OCI-LY1 (cell line): ENCODE measurements around the gene SCRN1.

Source experiments
- H2AFZ ChIP-seq: fragments of 200-600 bp; sonication (generic), shearing (Covaris generic); 2 replicates; pipeline ENCODE4 v1.6.0; 2014; ENCODE audit warnings: antibody characterized with exemption, mild to moderate bottlenecking, low read length
- H3F3A ChIP-seq: fragments of 200-600 bp; sonication (generic), shearing (Covaris generic); 2 replicates; pipeline ENCODE4 v1.6.0; 2014; ENCODE audit warnings: mild to moderate bottlenecking, antibody characterized with exemption, low read length, moderate library complexity; ENCODE audit not compliant: insufficient read depth
- H3K27ac ChIP-seq: fragments of 200-600 bp; sonication (generic); 2 replicates; pipeline ENCODE4 v1.5.1; 2014; ENCODE audit warnings: low read length, mixed run types, mild to moderate bottlenecking, low read depth; ENCODE audit not compliant: poor library complexity, severe bottlenecking
- H3K27me3 ChIP-seq: fragments of 200-600 bp; sonication (generic); 2 replicates; pipeline ENCODE4 v1.6.0; 2014; ENCODE audit warnings: antibody characterized with exemption, mild to moderate bottlenecking, low read length, moderate library complexity; ENCODE audit not compliant: insufficient read depth
- H3K36me3 ChIP-seq: fragments of 200-600 bp; sonication (generic); 2 replicates; pipeline ENCODE4 v1.6.1; 2014; ENCODE audit warnings: mild to moderate bottlenecking, antibody characterized with exemption, low read length, moderate library complexity, mixed read lengths; ENCODE audit not compliant: insufficient read depth
- H3K4me1 ChIP-seq: fragments of 200-600 bp; sonication (generic); 2 replicates; pipeline ENCODE4 v1.5.1; 2014; ENCODE audit warnings: mild to moderate bottlenecking, low read length, moderate library complexity; ENCODE audit not compliant: insufficient read depth, severe bottlenecking
- H3K4me2 ChIP-seq: fragments of 200-600 bp; sonication (generic), shearing (Covaris generic); 2 replicates; pipeline ENCODE4 v1.6.1; 2014; ENCODE audit warnings: low read length
- H3K4me3 ChIP-seq: fragments of 200-600 bp; sonication (generic); 2 replicates; pipeline ENCODE4 v1.5.1; 2014; ENCODE audit warnings: low read length, low read depth, mild to moderate bottlenecking, mixed read lengths; ENCODE audit not compliant: poor library complexity, severe bottlenecking
- H3K79me2 ChIP-seq: fragments of 200-600 bp; shearing (Covaris generic); 2 replicates; pipeline ENCODE4 v1.6.1; 2016; ENCODE audit warnings: mixed run types, low read length, mixed read lengths; ENCODE audit not compliant: insufficient read depth
- H3K9ac ChIP-seq: fragments of 200-600 bp; sonication (generic), shearing (Covaris generic); 2 replicates; pipeline ENCODE4 v1.6.1; 2014; ENCODE audit warnings: mild to moderate bottlenecking, low read length, mixed read lengths
- H3K9me2 ChIP-seq: fragments of 200-600 bp; sonication (generic), shearing (Covaris generic); 2 replicates; pipeline ENCODE4 v1.6.1; 2014; ENCODE audit warnings: low read depth, mild to moderate bottlenecking, low read length, mixed read lengths
- H3K9me3 ChIP-seq: fragments of 200-600 bp; shearing (Covaris generic); 2 replicates; pipeline ENCODE4 v1.6.1; 2014; ENCODE audit warnings: low read length, mixed read lengths
- H4K20me1 ChIP-seq: fragments of 200-600 bp; sonication (generic), shearing (Covaris generic); 2 replicates; pipeline ENCODE4 v1.6.0; 2016; ENCODE audit warnings: mild to moderate bottlenecking, low read length; ENCODE audit not compliant: insufficient read depth
- CTCF ChIP-seq: fragments of 200-600 bp; sonication (generic), shearing (Covaris generic); IDR thresholded peaks from 2 replicates; pipeline ENCODE4 v1.5.1; 2017; ENCODE audit warnings: mild to moderate bottlenecking, antibody characterized with exemption, low read length, moderate library complexity, mixed read lengths
- EZH2 ChIP-seq: fragments of 200-600 bp; sonication (generic), shearing (Covaris generic); IDR thresholded peaks from 2 replicates; pipeline ENCODE4 v1.8.0; 2017; ENCODE audit warnings: borderline replicate concordance, mixed run types, mild to moderate bottlenecking, antibody characterized with exemption, low read length, moderate library complexity, mixed read lengths

The SCRN1 gene

DNA sequence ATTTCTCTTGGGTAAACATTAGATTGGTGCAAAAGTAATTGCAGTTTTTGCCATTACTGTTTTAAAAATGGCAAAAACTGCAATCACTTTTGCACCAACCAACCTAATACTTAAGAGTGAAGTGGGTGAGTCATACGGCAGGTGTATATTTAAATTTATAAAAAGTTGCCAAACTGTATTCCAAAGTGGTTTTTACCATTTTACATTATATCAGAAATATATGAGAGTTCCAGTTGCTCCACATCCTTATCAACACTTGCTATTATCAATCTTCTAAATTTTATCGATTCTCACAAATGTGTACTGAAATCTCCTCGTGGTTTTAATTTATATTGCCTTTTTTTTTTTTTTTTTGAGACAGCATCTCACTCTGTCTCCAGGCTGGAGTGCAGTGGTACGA, 3.5 kb upstream of the SCRN1 start:
- H3K9me3 ChIP-seq = peaks cover 12% of the 10 kb centered on the region
- H3K36me3 ChIP-seq = no peaks in the 10 kb centered on the region; the same call in 1 of the 2 replicates
- no peak overlapping the region for H3K4me3 ChIP-seq
- no peak overlapping the region for H2AFZ ChIP-seq
- no peak overlapping the region for H3K27ac ChIP-seq
- no peaks in the 10 kb centered on the region for H3K79me2 ChIP-seq
- no peaks in the 10 kb centered on the region; the same call in 1 of the 2 replicates for H3K27me3 ChIP-seq
- H3K4me2 ChIP-seq = no peak overlapping the region
- peaks cover 14% of the 10 kb centered on the region for H3K4me1 ChIP-seq
- TF ChIP-seq CTCF (no peak), EZH2 (no peak)
- H3K9ac ChIP-seq = no peak overlapping the region
- no peaks in the 10 kb centered on the region for H3K9me2 ChIP-seq
- no peaks in the 10 kb centered on the region for H3F3A ChIP-seq
- no peaks in the 10 kb centered on the region for H4K20me1 ChIP-seq

DNA sequence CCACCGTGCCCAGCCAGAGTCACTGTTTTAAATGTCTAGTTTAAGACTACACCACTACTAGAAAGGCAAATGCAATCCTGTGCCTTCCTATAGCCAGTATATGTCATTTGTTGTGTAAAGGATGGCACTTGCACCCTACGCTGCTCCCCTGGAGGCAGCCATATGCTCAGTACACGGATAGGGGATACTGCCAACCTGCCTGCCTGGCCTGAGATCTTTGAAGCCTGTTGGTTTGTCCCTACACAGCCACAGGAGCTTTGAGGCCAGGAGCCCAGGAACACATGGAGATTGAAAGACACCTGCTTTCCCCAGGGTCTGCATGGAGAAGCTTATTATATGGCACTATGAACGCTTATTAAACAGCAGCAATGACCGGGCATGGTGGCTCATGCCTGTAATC, 2.3 kb upstream of the SCRN1 start:
- TF ChIP-seq EZH2 = no peak
- no peak for TF ChIP-seq CTCF
- H3K36me3 ChIP-seq = no peaks in the 10 kb centered on the region; the same call in 1 of the 2 replicates
- H3K9me3 ChIP-seq = peaks cover 11% of the 10 kb centered on the region

DNA sequence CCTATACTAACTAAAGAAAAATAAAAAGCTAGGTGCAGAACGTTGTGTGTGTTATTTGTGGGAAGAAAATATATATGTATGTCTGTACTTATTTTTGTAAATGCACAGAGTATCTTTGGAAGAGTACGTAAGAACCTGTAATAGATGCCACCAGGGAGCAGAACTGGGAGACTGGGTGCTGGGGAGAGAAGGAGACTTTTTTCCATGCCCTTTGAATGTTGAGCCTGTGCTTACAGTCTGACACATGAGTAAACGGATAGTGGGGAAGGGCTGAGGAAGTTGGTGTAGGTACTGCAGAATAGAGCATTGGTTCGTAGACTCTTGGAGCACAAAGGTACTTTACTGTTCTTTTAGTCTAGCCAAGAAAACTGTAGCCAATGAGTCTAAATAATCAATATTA, 1.3 kb upstream of the SCRN1 start:
- Histone ChIP-seq H3K36me3 (no peaks in the 10 kb centered on the region; the same call in 1 of the 2 replicates), H2AFZ (no peak overlapping the region), H3K9ac (no peak overlapping the region), H3F3A (no peaks in the 10 kb centered on the region), H3K27ac (no peak overlapping the region), H3K79me2 (peaks cover 14% of the 10 kb centered on the region), H3K27me3 (no peaks in the 10 kb centered on the region), H3K9me3 (peaks cover 8% of the 10 kb centered on the region; the same call in 1 of the 2 replicates), H4K20me1 (no peaks in the 10 kb centered on the region), H3K4me1 (peaks cover 37% of the 10 kb centered on the region), H3K9me2 (no peaks in the 10 kb centered on the region), H3K4me2 (no peak overlapping the region), H3K4me3 (no peak overlapping the region)
- TF ChIP-seq CTCF = no peak
- no peak for TF ChIP-seq EZH2

More for the DNA sequence above, 2.3 kb upstream of the SCRN1 start:
- no peak overlapping the region for H3K4me2 ChIP-seq
- H3K4me3 ChIP-seq = no peak overlapping the region
- H3K27me3 ChIP-seq = no peaks in the 10 kb centered on the region; the same call in 1 of the 2 replicates
- H3K4me1 ChIP-seq = peaks cover 26% of the 10 kb centered on the region
- peaks cover 6% of the 10 kb centered on the region; the same call in 1 of the 2 replicates for H3K79me2 ChIP-seq
- no peaks in the 10 kb centered on the region for H3F3A ChIP-seq
- H2AFZ ChIP-seq = no peak overlapping the region
- H3K9ac ChIP-seq = no peak overlapping the region
- H3K9me2 ChIP-seq = no peaks in the 10 kb centered on the region
- H4K20me1 ChIP-seq = no peaks in the 10 kb centered on the region
- no peak overlapping the region for H3K27ac ChIP-seq
